ENCODE measurements around the gene TMEM181.

The TMEM181 gene

DNA sequence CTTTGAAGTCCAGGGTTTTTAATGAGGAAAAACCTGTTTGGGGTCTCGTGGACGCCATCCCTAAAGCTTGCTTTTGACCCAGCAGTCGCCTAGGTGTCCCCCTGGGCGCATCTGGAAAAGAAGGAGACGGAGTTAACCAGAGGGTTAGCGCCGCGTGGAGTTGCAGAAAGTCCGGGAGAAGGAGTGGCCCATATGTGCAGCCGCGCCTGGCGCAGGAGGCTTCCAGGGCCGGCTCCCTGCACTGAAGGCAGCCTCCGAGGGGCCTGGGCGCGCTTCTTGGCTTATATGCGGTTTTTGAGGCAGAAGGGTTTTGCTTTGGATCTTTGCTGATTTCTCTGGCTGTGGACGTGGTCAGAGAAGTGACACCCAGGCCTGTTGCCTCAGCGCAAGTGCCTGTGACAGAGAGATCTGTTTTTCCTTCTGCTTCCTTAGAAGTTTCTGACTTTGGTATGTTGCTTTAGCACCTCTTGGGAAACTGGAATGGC, 987 bp downstream of the TMEM181 start:
- peak overlapping the region; percentile 78; the same call in 1 of the 2 replicates for H3K9ac ChIP-seq (ENCODE audit: low read length)
- no peak for DNase-seq
- H3K27me3 ChIP-seq (replicated peaks; ENCODE audit: insufficient read depth, low read length): peaks cover 5% of the 10 kb centered on the region
- H3K9me3 ChIP-seq (replicated peaks; ENCODE audit: insufficient read depth, low read length): no peaks in the 10 kb centered on the region
- peak overlapping the region; percentile 64 for H3K4me3 ChIP-seq (ENCODE audit: low read length)
- H3K4me2 ChIP-seq (ENCODE audit: low read depth, low read length): peak overlapping the region; percentile 68; the same call in 1 of the 2 replicates
- no peaks in the 10 kb centered on the region for H3K9me2 ChIP-seq (replicated peaks; ENCODE audit: insufficient read depth, low read length)
- H3K79me2 ChIP-seq (ENCODE audit: low read length): peaks cover 7% of the 10 kb centered on the region
- H3F3A ChIP-seq (ENCODE audit: insufficient read depth, low read length): no peaks in the 10 kb centered on the region
- H2AFZ ChIP-seq (ENCODE audit: low read length): no peak overlapping the region
- no peaks in the 10 kb centered on the region for H4K20me1 ChIP-seq (ENCODE audit: insufficient read depth, low read length)
- H3K4me1 ChIP-seq (ENCODE audit: low read length): no peaks in the 10 kb centered on the region
- no peaks in the 10 kb centered on the region for H3K36me3 ChIP-seq (replicated peaks; ENCODE audit: insufficient read depth, low read length)
- TF ChIP-seq EZH2phosphoT487 (IDR thresholded peaks at IDR 0.05; ENCODE audit: low read length) (no peak), EZH2 (optimal IDR thresholded peaks at IDR 0.05; ENCODE audit: low read depth, low read length) (no peak)
- TF ChIP-seq, protein P1, sequence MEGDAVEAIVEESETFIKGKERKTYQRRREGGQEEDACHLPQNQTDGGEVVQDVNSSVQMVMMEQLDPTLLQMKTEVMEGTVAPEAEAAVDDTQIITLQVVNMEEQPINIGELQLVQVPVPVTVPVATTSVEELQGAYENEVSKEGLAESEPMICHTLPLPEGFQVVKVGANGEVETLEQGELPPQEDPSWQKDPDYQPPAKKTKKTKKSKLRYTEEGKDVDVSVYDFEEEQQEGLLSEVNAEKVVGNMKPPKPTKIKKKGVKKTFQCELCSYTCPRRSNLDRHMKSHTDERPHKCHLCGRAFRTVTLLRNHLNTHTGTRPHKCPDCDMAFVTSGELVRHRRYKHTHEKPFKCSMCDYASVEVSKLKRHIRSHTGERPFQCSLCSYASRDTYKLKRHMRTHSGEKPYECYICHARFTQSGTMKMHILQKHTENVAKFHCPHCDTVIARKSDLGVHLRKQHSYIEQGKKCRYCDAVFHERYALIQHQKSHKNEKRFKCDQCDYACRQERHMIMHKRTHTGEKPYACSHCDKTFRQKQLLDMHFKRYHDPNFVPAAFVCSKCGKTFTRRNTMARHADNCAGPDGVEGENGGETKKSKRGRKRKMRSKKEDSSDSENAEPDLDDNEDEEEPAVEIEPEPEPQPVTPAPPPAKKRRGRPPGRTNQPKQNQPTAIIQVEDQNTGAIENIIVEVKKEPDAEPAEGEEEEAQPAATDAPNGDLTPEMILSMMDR (IDR thresholded peaks at IDR 0.05; ENCODE audit: low read length): no peak
- H3K27ac ChIP-seq (ENCODE audit: low read length): no peak overlapping the region

DNA sequence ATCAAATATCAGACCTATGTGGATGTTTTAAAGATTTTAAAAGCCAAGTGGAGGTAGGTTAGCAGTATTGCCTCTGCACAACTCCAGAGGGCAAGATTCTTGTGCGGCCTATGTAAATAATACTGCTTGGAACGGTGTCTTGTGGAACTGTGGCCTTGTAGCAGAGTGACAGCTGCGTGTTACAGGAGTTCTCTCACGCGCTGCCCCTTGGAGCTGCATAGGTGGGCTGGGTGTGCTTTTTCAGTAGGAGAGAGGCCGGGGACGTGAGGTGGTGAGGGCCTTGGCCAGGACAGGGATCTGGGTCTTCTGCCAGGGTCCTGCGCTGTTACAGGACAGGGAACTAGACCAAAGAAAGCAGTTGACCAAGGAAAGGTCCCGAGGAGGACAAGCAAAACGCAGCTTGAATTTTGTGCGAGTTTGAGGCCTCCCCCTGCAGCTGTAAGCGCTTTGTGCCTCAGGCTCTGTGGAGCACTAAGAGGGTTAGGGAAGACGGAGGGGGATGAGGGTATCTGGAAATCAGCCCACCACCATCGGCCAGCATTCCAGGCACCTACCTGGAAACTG, 1.5 kb downstream of the TMEM181 start:
- peaks cover 7% of the 10 kb centered on the region for H3K79me2 ChIP-seq (ENCODE audit: low read length)
- TF ChIP-seq, protein P1 (IDR thresholded peaks at IDR 0.05; ENCODE audit: low read length): no peak
- no peak for TF ChIP-seq EZH2phosphoT487 (IDR thresholded peaks at IDR 0.05; ENCODE audit: low read length)
- TF ChIP-seq EZH2 (optimal IDR thresholded peaks at IDR 0.05; ENCODE audit: low read depth, low read length): no peak
- H3F3A ChIP-seq (ENCODE audit: insufficient read depth, low read length): no peaks in the 10 kb centered on the region
- H3K9ac ChIP-seq (ENCODE audit: low read length): no peak overlapping the region
- H3K9me3 ChIP-seq (replicated peaks; ENCODE audit: insufficient read depth, low read length): no peaks in the 10 kb centered on the region
- H3K27ac ChIP-seq (ENCODE audit: low read length): no peak overlapping the region
- no peaks in the 10 kb centered on the region for H3K36me3 ChIP-seq (replicated peaks; ENCODE audit: insufficient read depth, low read length)
- no peaks in the 10 kb centered on the region for H3K4me1 ChIP-seq (ENCODE audit: low read length)
- H3K4me3 ChIP-seq (ENCODE audit: low read length): no peak overlapping the region
- no peaks in the 10 kb centered on the region for H3K9me2 ChIP-seq (replicated peaks; ENCODE audit: insufficient read depth, low read length)
- no peak overlapping the region for H2AFZ ChIP-seq (ENCODE audit: low read length)
- H4K20me1 ChIP-seq (ENCODE audit: insufficient read depth, low read length): no peaks in the 10 kb centered on the region
- H3K27me3 ChIP-seq (replicated peaks; ENCODE audit: insufficient read depth, low read length): no peaks in the 10 kb centered on the region
- no peak for DNase-seq
- no peak overlapping the region for H3K4me2 ChIP-seq (ENCODE audit: low read depth, low read length)

DNA sequence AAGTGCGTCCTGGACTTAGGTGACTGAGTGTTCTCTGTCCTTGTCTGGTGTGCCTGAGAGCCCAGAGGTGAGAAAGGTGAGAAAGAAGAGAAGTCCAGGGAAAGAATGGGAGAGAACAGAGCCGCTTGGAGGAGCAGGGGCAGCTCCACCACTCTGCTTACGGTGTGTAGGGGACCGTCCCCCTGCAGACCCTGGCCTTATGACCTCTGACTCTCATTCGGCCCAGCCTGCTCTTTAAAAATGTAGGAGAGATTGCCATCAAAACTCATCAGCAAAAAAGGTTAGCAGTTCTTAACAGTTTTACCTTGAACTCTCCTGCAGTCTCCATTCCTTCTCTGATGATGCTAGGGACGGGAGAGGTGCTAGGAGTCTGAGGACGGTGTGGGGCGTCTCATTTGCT, 2.0 kb downstream of the TMEM181 start:
- Histone ChIP-seq H3K9ac (ENCODE audit: low read length) (no peak overlapping the region), H3K79me2 (ENCODE audit: low read length) (peaks cover 7% of the 10 kb centered on the region), H3K4me2 (ENCODE audit: low read depth, low read length) (no peak overlapping the region), H3K9me3 (replicated peaks; ENCODE audit: insufficient read depth, low read length) (no peaks in the 10 kb centered on the region), H3F3A (ENCODE audit: insufficient read depth, low read length) (no peaks in the 10 kb centered on the region), H3K9me2 (replicated peaks; ENCODE audit: insufficient read depth, low read length) (no peaks in the 10 kb centered on the region), H3K36me3 (replicated peaks; ENCODE audit: insufficient read depth, low read length) (no peaks in the 10 kb centered on the region), H3K27me3 (replicated peaks; ENCODE audit: insufficient read depth, low read length) (no peaks in the 10 kb centered on the region), H4K20me1 (ENCODE audit: insufficient read depth, low read length) (no peaks in the 10 kb centered on the region), H3K27ac (ENCODE audit: low read length) (no peak overlapping the region), H3K4me3 (ENCODE audit: low read length) (no peak overlapping the region), H3K4me1 (ENCODE audit: low read length) (no peaks in the 10 kb centered on the region), H2AFZ (ENCODE audit: low read length) (no peak overlapping the region)
- TF ChIP-seq EZH2phosphoT487 (IDR thresholded peaks at IDR 0.05; ENCODE audit: low read length) (no peak), EZH2 (optimal IDR thresholded peaks at IDR 0.05; ENCODE audit: low read depth, low read length) (no peak)
- TF ChIP-seq, protein P1 (IDR thresholded peaks at IDR 0.05; ENCODE audit: low read length): no peak
- DNase-seq: no peak

Data from MM.1S (cell line).